ENCODE measurements around the gene RERE.
A peak's percentile ranks its signal among the peaks of the same experiment; 100 is the strongest.
"Not testable (repeated sequence)": the region's sequence is repeated elsewhere in the genome, so short reads cannot be mapped to it uniquely, and the experiment has no call there.

The RERE gene

DNA sequence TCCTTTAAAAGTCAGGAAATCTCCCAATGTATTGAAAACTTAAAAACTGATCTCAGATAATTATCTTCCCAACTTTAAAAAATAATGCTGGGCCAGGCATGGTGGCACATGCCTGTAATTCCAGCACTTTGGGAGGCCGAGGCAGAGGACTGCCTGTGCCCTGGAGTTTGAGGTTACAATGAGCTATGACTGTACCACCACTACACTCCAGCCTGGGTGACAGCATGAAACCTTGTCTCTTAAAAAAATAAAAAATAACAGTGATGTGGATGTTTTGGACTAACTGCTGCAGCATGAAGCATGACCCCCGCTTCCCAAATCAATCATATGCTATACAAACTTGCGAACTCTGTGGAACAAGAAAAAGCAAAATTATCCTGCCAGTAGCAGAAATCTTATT lies 186.3 kb downstream of the RERE start:
- no peak for DNase-seq

DNA sequence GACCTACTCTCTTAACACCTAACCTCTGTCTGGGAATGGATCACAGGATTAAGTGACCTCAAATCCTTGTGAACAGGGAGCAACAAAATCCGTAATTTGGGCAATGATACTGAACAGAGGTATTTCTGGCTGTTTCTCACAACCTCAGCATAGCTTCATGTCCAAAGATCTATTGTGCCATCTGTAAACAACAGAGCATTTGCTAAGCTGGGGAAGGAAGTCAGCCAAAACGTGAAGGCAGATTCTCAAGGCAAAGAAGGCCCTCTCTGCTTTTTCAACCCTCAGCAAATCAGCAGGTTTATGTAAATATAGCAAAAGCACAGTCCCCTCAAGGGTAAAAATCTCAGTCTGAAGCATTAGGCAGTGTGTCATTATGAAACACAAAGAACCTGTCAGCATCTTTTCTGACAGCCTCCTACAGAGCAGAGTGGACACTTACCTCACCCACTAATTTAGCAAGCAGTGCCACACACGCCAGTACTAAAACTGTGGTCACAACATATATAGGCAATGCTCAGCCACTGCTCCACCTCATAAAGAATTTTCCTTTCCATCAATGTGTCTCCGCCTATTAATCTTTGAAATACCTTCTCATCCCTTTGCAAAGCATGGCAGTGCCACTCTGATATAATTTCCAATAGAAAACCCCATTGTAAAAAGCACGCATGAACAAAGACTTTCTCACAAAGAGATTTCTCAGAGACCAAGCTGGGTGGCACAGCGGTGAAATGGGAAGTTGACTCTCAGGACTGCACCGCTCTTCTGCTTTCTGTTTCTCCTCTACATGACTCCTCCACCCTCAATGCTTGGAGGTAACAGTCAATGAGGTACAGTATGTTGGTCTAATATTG lies 188.0 kb downstream of the RERE start:
- no peak for DNase-seq

DNA sequence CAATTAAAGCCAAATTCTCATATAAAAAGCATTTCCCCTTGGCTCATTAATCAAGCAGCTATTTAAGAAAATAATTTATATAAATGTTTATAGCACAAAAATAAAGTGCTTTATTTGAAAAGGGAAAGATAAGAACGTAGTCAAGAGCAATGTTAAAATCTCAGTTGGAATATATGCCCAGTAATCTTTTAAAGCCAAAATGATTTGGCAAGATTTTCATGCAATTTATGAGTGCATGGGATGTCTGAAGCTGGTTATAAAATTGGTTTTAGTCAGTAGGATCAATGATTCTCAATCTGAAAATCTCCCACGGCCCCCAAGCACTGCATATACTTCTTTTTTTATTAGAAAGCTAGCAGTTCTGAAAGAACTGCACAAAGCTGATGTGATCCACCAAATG lies 188.8 kb downstream of the RERE start:
- DNase-seq: no peak

DNA sequence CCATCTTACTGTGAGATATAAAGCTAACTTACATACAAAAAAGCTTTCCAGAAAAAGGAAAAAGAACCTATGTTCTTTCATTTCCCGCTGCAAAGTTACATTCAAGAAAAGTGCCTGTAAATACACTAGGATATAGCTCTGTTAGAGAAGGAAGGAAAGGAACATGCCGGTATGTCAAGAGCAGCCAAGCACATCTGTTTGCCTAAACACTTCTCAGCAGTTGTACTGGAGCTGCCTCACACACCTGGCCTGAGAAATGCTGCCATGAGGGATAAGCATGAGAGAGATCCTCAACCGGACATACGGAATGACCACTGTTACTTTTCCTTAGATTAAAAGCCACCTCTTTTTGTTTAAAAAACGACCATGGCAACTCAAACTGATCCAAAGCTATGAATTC lies 189.7 kb downstream of the RERE start:
- no peak for DNase-seq

DNA sequence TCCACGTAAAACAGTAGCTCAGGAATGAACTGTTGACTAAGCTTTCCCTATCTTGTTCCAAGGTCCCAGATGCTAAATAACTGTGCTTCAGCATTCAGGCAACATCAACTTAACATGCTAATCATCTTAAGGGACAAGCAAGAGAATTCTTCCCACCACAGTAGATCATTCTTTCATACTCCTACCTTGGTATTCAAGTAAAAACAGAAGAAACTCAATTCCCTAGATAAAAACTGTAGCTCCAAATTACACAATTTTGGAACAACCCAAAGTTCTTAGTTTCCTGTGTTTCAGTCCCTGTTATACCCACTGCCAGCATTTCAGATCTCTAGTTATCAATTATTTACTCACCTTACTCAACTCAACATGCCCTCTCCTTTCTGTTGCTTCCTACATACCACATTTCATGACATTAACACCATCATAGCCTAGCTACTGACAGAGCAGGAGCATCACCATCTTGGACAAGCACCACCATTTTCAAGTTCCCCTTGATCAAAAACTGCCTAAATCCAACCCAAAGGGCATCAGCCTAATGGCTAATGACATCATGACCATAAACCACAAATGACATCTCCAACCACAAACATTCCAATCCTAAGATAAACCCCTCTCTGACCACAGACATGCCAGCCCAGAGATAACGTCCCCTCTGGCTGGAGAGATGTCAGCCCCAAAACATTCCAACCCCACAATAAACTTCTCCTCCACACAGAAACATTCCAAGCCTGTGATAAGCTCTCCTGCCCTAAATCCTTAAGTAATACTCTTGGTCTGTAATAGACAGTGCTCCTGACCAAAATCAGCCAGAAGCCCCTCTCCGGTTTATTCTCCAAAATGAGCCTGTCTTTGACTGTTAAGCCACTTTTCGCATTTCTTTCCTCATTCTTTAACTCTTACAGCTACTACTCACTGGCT lies 191.2 kb downstream of the RERE start:
- no peak for DNase-seq

DNA sequence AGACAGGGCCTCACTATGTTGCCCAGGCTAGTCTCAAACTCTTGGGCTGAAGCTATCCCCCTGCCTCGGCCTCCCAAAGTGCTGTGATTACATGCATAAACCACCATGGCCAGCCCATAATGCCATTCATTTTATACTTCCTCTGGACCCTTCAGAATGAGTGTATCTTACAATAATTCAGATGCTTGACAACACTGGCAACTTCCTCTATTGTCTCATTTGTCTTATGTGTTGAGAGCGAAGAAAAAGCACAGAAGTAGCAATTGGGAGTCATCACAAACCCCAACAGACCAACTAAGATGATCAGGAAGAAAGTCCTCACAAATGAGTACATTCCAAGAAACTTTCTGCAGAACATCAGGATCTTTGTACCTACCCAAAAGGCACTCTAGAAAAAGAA lies 191.9 kb downstream of the RERE start:
- DNase-seq: no peak

DNA sequence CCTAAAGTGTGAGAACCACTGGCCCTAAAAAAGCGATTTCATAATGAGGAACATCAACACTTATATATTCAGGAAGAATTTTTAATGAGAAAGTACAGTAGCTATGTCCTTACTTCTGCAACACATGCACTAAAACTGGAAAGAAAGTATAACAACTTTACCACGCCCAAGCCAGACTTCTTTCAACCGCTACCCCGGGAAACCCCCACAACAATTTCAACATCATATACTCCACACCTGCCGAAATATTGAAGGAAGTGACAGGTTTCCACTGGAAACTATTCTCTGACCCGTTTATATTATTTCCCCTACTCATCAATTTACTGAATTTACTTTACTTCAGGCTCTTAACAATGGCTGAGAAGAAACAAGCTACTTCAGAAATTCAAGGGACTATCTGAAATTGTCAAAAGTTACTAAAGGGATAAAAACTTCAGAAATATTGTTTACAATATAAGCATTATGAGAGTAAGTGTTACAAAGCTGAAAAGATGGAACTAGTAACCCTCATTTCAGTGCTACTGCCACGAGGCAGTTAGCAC lies 193.7 kb downstream of the RERE start:
- peak; percentile 19 for DNase-seq

DNA sequence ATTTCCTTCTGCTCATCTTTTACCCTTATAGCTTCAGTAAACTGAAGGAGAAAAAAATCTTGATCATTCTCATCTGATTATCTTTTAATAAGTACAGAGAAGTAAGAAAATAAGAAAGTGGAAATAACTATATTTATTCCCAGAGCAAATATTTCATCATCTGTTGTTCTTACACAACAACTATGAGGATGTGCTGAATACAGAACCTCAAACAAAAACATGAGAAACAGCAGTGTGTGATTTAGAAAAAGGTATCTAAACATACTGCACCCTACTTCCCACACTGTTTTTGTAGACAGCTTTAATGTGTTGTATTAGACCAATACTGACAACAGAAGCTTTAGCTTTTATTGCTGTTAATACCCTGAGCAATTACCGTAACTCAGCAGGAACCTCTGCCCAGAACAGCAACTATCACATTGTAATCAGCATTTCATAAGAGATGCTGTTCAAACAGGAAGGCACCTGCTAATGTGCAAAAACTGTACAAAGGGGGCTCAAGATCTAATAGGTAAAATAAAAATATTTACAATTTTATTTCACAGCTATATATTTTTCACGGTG lies 195.6 kb downstream of the RERE start:
- not testable (repeated sequence) for DNase-seq

DNA sequence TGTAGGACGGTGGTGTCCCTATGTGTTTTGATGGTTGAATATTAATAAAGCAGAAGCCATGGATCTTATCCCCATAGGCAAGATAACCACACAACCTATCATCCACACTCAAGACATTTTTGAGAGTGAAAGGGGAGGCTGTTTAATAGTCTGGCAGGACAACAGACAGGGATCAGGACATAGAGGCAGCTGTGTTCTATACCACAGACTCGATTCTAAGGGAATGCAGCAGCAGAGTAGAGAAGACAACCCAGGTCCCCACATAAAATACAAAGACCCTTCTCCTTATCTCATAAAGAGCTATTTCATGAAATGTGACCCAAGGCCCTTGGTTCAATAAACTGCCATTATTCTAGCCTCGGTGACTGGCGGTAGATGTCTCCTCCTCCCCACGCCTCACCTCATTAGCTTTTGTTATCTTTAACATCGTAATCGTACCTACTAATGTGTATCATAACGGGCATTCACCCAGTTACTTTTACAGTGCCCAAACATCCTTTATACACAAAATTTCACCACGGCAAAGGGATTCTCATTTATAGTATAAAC lies 196.3 kb downstream of the RERE start:
- not testable (repeated sequence) for DNase-seq

DNA sequence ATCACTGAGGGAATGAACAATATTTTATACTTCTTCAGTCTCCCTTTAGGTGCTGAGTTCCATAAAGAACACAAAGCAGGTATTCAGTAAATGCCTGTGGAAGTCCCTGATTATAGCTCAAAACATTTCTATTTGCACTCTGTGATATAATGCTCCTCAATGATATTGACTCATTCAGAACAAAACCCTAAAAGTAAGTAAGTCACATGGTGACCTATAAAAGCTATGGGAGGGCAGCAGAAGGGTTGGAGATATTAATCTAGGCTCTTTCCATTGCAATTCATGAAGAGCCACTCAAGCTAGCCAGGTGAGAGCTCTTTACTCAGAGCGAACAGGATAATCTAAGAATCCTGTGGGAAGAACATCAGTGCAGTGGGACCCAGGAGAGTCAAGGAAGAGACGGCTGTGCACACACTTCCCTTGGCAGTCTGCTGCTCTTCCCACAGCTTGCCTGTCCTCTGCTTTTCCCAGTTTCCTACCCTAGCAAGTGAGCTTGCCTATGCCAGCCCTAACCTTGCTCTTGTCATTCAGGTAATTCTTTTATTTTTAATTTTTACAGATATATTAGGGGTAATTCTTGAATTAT lies 197.4 kb downstream of the RERE start:
- not testable (repeated sequence) for DNase-seq

DNA sequence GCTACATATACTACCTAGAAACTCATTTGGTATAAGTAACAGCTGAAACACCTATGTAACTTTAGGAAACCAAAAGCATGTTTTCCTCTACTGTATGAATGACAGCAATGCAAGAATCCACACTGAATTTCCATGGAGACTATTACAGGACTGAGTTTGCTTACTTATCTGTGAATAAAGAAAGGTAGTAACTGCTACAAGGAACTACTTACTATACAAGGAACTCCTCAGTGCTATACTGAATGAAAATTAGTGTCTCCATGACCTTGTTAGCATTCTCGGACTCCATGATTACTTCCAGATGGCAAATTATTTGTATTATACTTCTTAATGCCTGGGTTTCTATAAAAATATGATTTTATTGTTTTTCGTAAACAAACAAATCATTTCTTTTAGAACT lies 198.0 kb downstream of the RERE start:
- DNase-seq: not testable (repeated sequence)

DNA sequence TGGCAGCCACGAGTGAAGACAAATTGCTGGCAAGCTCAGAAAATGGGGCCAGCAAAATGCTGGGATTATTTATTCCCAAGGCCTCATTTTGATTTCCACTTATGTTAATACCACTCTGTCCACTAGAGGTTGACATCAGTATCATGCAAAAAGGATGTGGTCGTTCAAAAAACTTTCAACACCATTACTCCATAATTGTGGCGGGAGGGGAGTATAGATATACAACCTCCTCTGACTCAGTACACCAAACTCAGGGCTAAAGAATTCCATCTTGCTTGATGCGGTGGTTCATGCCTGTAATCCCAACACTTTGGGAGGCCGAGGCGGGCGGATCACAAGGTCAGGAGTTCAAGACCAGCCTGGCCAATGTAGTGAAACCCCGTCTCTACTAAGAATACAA lies 200.6 kb downstream of the RERE start:
- DNase-seq: not testable (repeated sequence)

DNA sequence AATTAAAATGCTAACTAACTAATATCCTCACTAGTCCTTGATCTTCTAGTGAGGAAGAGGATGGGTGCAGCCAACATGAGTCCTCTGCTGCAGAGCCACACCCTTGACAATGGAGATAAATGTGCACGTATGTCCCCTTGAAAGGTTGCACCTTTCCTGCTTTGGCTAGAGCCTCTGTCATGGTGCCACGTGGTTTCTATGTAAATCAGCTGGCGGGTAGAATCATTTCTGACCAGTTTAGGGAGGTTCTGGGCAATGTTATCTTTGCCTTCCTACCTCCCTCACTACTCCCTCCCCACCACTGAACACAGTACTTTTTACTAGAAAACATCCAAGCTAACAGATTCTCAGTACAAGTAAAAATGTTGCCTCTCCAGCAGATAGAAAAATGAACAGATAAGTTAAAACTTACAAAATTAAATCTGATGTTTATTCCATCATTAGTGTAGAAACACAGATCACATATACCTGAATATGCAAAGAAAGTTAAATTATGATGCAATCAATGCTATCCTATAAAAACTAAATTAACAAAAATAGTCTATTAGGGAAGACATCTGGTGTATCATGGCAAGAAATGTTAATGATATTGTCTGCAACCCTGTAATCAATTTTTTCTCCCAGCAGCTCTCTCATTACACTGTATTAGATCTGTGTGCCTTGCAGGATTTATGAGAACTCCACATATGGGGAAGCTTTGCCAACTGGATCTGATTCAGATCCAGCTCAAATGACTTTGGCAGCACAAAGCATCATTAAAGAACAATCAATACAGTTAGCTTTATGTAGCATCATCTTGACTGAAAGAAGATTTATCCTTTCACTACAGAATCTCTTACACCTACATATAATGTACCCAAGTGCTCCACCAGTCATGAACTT lies 205.6 kb downstream of the RERE start:
- not testable (repeated sequence) for DNase-seq

DNA sequence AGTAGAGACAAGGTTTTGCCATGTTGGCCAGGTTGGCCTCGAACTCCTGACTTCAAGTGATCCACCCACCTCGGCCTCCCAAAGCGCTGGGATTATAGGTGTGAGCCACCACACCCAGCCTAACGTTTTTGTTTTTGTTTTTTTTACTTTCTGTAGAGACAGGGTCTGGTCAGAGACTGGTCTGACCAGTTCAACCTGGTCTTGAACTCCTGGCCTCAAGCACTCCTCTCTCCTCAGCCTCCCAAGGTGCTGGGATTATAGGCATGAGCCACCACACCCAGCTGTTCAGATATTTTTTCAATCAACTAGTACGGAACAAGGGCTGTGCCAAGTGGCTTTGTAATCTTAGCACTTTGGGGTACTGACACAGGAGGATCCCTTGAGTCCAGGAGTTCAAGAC lies 209.5 kb downstream of the RERE start:
- no peak for DNase-seq

DNA sequence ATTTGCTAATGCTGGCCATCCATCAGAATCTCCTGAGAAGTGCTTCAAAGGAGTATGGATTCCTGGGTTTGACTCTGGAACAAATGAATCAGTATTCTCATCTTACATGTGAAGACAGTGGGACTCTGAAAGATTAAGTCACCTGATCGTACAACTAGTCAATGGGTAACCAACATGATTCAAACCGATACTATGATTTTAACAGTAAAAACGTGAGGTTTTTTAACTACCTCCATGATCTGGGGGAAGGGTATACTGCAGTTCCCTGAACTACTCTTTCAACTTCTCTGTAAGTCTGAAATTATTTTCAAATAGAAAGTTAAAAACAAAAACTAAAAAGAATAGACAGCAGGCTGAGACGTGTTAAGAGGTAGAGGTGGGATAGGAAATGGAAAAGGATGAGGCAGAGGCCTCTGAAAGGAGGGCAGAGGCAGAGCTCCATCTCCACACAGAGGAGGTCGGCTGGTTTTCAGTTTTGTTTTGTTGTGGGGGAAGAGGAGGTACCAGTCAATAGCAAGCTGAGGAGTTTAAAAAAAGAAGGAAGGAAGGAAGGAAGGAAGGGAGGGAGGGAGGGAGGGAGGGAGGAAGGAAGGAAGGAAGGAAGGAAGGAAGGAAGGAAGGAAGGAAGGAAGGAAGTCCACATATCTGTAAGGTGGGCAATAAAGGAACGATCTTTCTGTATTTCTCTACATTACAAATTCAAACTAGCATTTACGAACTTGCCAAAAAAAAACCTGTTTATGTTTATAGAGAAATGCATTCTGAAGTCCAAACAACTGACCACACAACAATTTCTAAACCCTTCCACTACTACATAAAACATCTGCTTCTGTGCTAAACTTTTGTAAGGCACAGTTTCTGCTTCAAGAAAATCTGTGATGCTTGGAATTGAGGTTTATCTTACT lies 213.1 kb downstream of the RERE start:
- DNase-seq: peak; percentile 26

DNA sequence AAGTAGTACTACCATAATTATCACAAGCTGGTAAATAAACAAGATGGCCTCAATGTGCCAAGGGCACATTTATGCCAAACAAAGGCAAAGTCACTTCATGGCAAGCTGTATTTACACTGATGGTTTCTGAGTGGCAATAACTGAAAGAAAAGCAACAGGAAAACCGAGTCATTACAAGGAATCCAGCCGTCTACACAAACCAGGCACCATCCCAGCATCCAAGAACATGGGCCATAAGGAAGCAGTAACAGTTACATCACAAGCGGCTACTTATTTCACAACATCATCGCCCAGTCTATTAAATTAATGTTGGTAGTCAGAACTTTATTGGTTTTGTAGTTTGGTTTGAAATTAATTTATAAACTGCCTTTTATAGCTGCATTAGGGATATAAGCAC lies 214.2 kb downstream of the RERE start:
- no peak for DNase-seq

DNA sequence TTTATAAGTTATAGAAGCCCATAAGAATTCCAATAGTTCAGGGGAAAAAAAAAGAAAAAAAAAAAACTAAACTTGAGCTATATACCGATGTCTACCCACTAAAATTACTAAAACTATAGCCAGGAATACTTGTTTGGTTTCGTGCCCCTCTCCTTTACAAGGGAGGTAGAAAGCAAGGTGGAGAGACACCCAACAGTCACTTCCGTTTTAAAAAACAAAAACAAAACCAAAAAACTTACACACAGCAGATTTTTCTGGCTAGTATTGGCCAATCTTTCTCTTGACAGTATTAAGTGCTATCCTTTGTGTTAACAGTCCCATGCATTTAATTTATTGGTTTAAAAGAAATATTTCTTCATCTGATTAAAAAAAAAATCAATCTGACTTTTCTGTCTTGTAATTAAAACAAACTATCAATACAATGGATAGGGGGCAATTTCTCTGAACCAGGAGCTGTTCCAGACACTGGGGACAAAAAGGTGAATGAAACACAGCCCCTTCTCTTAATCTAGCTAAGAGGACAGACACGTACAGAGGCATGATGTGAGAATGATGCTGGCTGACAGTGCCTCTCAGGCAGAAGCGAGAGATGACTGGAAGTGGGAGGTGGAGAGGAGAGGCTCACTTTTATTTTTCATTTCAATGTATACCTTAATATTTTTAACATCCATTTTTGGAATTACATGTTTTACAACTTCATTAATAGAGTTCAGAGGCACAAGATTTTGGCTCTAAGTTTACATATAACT lies 214.8 kb downstream of the RERE start:
- DNase-seq: peak; percentile 12

DNA sequence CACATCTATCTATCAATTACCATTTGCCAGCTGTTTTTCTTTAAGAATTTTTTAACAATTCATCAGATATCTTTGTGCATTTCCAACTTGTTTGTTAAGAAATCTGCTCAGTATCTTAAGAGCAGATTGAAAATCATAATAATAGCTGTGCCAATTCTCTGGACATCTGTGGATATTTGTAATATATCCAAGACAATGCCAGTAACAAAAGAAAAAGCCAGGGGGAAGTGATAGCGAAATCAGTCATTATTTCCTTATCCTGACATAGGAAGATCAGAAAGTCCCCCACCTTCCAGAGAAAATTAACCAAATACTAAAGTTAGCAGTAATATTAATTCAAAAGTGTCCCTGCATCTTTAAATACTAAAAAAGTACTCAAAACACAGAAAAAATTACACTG lies 217.1 kb downstream of the RERE start:
- DNase-seq: no peak

DNA sequence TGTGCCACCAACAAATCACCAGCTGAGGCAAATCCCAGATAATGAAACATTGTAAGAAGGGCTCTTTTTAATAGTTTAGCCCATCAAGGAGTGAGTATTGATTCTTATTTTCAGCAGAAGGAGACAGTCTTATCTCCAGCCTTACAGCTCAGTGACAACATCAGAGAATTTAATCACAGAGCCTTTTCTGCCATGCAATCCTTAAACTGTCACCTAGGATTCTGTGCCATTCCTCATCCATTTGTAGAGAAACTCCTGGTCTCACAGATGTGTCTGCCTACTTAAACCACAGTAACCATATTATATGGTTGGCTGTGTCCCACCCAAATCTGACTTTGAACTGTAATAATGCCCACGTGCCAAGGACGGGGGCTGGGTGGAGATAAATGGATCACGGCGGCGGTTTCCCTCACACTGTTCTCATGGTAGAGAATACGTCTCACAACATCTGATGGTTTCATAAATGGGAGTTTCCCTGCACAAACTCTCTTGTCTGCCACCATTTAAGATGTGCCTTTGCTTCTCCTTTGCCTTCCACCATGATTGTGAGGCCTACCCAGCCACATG lies 217.7 kb downstream of the RERE start:
- no peak for DNase-seq
